Activated naive CD4-positive, alpha-beta T cell treated with anti-CD3 and anti-CD28 coated beads, Interleukin-2, amount 10 ng/mL, durations not matched to agents 7 days and 5 days (primary cell): ENCODE data around the gene THUMPD1.
"Not testable (repeated sequence)": the region's sequence is repeated elsewhere in the genome, so short reads cannot be mapped to it uniquely, and the experiment has no call there.

Experiments used
- CTCF ChIA-PET: fragments of 350-600 bp; sonication (Branson Sonifier 250); formaldehyde crosslinking; loops from one replicate; lab custom pipeline; 2021; ENCODE audit warnings: antibody characterized with exemption; lab: Charles Lee
- DNase-seq: peaks from one replicate; pipeline ENCODE4 v3.0.0-alpha.2; 2020
- H3K27ac Mint-ChIP-seq: one replicate; pipeline ENCODE4 v1.8.0; 2021; ENCODE audit warnings: mild to moderate bottlenecking, moderate library complexity, mixed read lengths
- H3K27me3 Mint-ChIP-seq: one replicate; pipeline ENCODE4 v1.8.0; 2021; ENCODE audit warnings: mild to moderate bottlenecking, mixed read lengths
- H3K36me3 Mint-ChIP-seq: one replicate; pipeline ENCODE4 v1.8.0; 2021; ENCODE audit warnings: mixed read lengths
- H3K4me1 Mint-ChIP-seq: one replicate; pipeline ENCODE4 v1.8.0; 2021; ENCODE audit warnings: mixed read lengths
- H3K4me3 Mint-ChIP-seq: one replicate; pipeline ENCODE4 v1.8.0; 2021; ENCODE audit warnings: mild to moderate bottlenecking, moderate library complexity, mixed read lengths
- H3K9me3 Mint-ChIP-seq: one replicate; pipeline ENCODE4 v1.8.0; 2021; ENCODE audit warnings: mixed read lengths

THUMPD1 gene

GRCh38 chr16:20763461-20764232, 22.0 kb upstream of the THUMPD1 start, which contains the start of gene ACSM3:
TSS of gene ACSM3 (plus strand) at chr16:20764014. CDS start at chr16:20770035, 6,021 bp downstream.
- H3K9me3 Mint-ChIP-seq: peaks cover 19% of the 10 kb centered on the region
- H3K27me3 Mint-ChIP-seq: no peaks in the 10 kb centered on the region
- peak; percentile 79 for DNase-seq
- CTCF ChIA-PET: interaction anchor here (0.8 to 3.7 kb wide), 4 partner anchors 11 to 320 kb away, joined by 3 to 28 read pairs (median 6); no protein-coding TSS in a partner anchor
- peaks cover 21% of the 10 kb centered on the region for H3K36me3 Mint-ChIP-seq
- H3K27ac Mint-ChIP-seq: peak within 1 kb of the TSS; percentile 92
- peaks cover 30% of the 10 kb centered on the region for H3K4me1 Mint-ChIP-seq
- H3K4me3 Mint-ChIP-seq: peak within 1 kb of the TSS; percentile 84

- H3K9me3 Mint-ChIP-seq: peaks cover 19% of the 10 kb centered on the region
- CTCF ChIA-PET: interaction anchor here (0.6 kb wide), 1 partner anchor 37 kb away, joined by 3 read pairs; no protein-coding TSS in a partner anchor
- peak overlapping the region; percentile 92 for H3K27ac Mint-ChIP-seq
- no peaks in the 10 kb centered on the region for H3K27me3 Mint-ChIP-seq
- H3K4me3 Mint-ChIP-seq: peak overlapping the region; percentile 84
- DNase-seq: no peak
- peaks cover 21% of the 10 kb centered on the region for H3K36me3 Mint-ChIP-seq
- peaks cover 30% of the 10 kb centered on the region for H3K4me1 Mint-ChIP-seq
Measured at GRCh38 chr16:20762404-20763123, 20.9 kb upstream of the THUMPD1 start.

- no peak overlapping the region for H3K4me3 Mint-ChIP-seq
- CTCF ChIA-PET: no interaction called here
- H3K36me3 Mint-ChIP-seq: peaks cover 21% of the 10 kb centered on the region
- no peak overlapping the region for H3K27ac Mint-ChIP-seq
- no peak for DNase-seq
- H3K27me3 Mint-ChIP-seq: no peaks in the 10 kb centered on the region
- peaks cover 30% of the 10 kb centered on the region for H3K4me1 Mint-ChIP-seq
- H3K9me3 Mint-ChIP-seq: peaks cover 19% of the 10 kb centered on the region
Measured at GRCh38 chr16:20761175-20761574, 19.6 kb upstream of the THUMPD1 start.

GRCh38 chr16:20760346-20760745, 18.7 kb upstream of the THUMPD1 start:
- peaks cover 19% of the 10 kb centered on the region for H3K9me3 Mint-ChIP-seq
- no peak overlapping the region for H3K27ac Mint-ChIP-seq
- H3K4me3 Mint-ChIP-seq: no peak overlapping the region
- CTCF ChIA-PET: no interaction called here
- H3K4me1 Mint-ChIP-seq: peaks cover 30% of the 10 kb centered on the region
- no peaks in the 10 kb centered on the region for H3K27me3 Mint-ChIP-seq
- H3K36me3 Mint-ChIP-seq: peaks cover 21% of the 10 kb centered on the region
- DNase-seq: no peak

GRCh38 chr16:20755799-20756198, 14.2 kb upstream of the THUMPD1 start:
- peaks cover 15% of the 10 kb centered on the region for H3K27me3 Mint-ChIP-seq
- H3K36me3 Mint-ChIP-seq, H3K4me3 Mint-ChIP-seq, CTCF ChIA-PET, H3K27ac Mint-ChIP-seq, H3K4me1 Mint-ChIP-seq, H3K9me3 Mint-ChIP-seq, DNase-seq: not testable (repeated sequence)

GRCh38 chr16:20755238-20755637, 13.6 kb upstream of the THUMPD1 start:
- Mint-ChIP-seq H3K27me3 (peaks cover 15% of the 10 kb centered on the region), H3K27ac (no peak overlapping the region), H3K36me3 (peaks cover 3% of the 10 kb centered on the region), H3K4me1 (no peaks in the 10 kb centered on the region), H3K4me3 (no peak overlapping the region), H3K9me3 (peaks cover 4% of the 10 kb centered on the region)
- DNase-seq: no peak
- CTCF ChIA-PET: interaction anchor here (0.6 to 1.0 kb wide), 2 partner anchors 13 to 16 kb away, joined by 3 read pairs; partner anchors contain the start of gene THUMPD1

- CTCF ChIA-PET: no interaction called here
- H3K36me3 Mint-ChIP-seq: no peaks in the 10 kb centered on the region
Measured at GRCh38 chr16:20753727-20754126, 12.1 kb upstream of the THUMPD1 start.

GRCh38 chr16:20750558-20750957, 8.9 kb upstream of the THUMPD1 start:
- Mint-ChIP-seq H3K36me3 (peaks cover 3% of the 10 kb centered on the region), H3K4me3 (no peak overlapping the region), H3K27ac (no peak overlapping the region), H3K9me3 (peaks cover 15% of the 10 kb centered on the region), H3K4me1 (no peaks in the 10 kb centered on the region), H3K27me3 (peaks cover 24% of the 10 kb centered on the region)
- CTCF ChIA-PET: no interaction called here
- no peak for DNase-seq

More at GRCh38 chr16:20753727-20754126, 12.1 kb upstream of the THUMPD1 start:
- H3K27ac Mint-ChIP-seq: no peak overlapping the region
- H3K4me1 Mint-ChIP-seq: no peaks in the 10 kb centered on the region
- no peak for DNase-seq
- H3K9me3 Mint-ChIP-seq: no peaks in the 10 kb centered on the region
- peaks cover 21% of the 10 kb centered on the region for H3K27me3 Mint-ChIP-seq
- H3K4me3 Mint-ChIP-seq: no peak overlapping the region

GRCh38 chr16:20749474-20749873, 7.9 kb upstream of the THUMPD1 start:
- CTCF ChIA-PET: no interaction called here
- Mint-ChIP-seq H3K27me3 (peaks cover 24% of the 10 kb centered on the region), H3K4me1 (no peaks in the 10 kb centered on the region), H3K27ac (no peak overlapping the region), H3K4me3 (no peak overlapping the region), H3K36me3 (peaks cover 3% of the 10 kb centered on the region), H3K9me3 (peaks cover 15% of the 10 kb centered on the region)
- DNase-seq: no peak

- peaks cover 15% of the 10 kb centered on the region for H3K9me3 Mint-ChIP-seq
- peaks cover 3% of the 10 kb centered on the region for H3K36me3 Mint-ChIP-seq
- H3K4me3 Mint-ChIP-seq: no peak overlapping the region
- CTCF ChIA-PET: no interaction called here
- H3K27ac Mint-ChIP-seq: no peak overlapping the region
- peaks cover 16% of the 10 kb centered on the region for H3K27me3 Mint-ChIP-seq
- H3K4me1 Mint-ChIP-seq: peaks cover under 1% of the 10 kb centered on the region
- no peak for DNase-seq
Measured at GRCh38 chr16:20747030-20747816, 5.6 kb upstream of the THUMPD1 start.

- peaks cover 10% of the 10 kb centered on the region for H3K27me3 Mint-ChIP-seq
- H3K27ac Mint-ChIP-seq: no peak overlapping the region
- peaks cover 3% of the 10 kb centered on the region for H3K36me3 Mint-ChIP-seq
- DNase-seq: no peak
- peaks cover 6% of the 10 kb centered on the region for H3K4me1 Mint-ChIP-seq
- CTCF ChIA-PET: no interaction called here
- no peak overlapping the region for H3K4me3 Mint-ChIP-seq
- peaks cover 15% of the 10 kb centered on the region for H3K9me3 Mint-ChIP-seq
Measured at GRCh38 chr16:20746461-20746860, 4.8 kb upstream of the THUMPD1 start.

- Mint-ChIP-seq H3K4me1 (peaks cover 14% of the 10 kb centered on the region), H3K9me3 (peaks cover 15% of the 10 kb centered on the region), H3K27me3 (peaks cover 9% of the 10 kb centered on the region), H3K27ac (no peak overlapping the region), H3K36me3 (peaks cover 8% of the 10 kb centered on the region), H3K4me3 (no peak overlapping the region)
- no peak for DNase-seq
- CTCF ChIA-PET: no interaction called here
Measured at GRCh38 chr16:20744922-20745440, 3.4 kb upstream of the THUMPD1 start.

GRCh38 chr16:20743591-20743990, 2.0 kb upstream of the THUMPD1 start:
- no peak for DNase-seq
- H3K27me3 Mint-ChIP-seq: peaks cover 2% of the 10 kb centered on the region
- H3K9me3 Mint-ChIP-seq: peaks cover 15% of the 10 kb centered on the region
- CTCF ChIA-PET: no interaction called here
- peaks cover 22% of the 10 kb centered on the region for H3K4me1 Mint-ChIP-seq
- no peak overlapping the region for H3K4me3 Mint-ChIP-seq
- H3K36me3 Mint-ChIP-seq: peaks cover 10% of the 10 kb centered on the region
- no peak overlapping the region for H3K27ac Mint-ChIP-seq
